T47D (cell line): Measurements from ENCODE around the gene PGAM1.

ENCODE experiments used
- DNase-seq, 2 experiments: peaks; one replicate each; pipeline versions ENCODE4 v3.0.0 to v3.0.0-alpha.2; 2011 to 2012; ENCODE audit warnings: low read depth in 1 of 2, low spot score in 1 of 2
- JUND ChIP-seq: IDR thresholded peaks from 2 replicates; pipeline ENCODE4 v1.6.1; 2012; ENCODE audit warnings: low read depth
- in situ Hi-C: cut with HindIII; loops from 2 replicates; pipeline ENCODE4 v1.10.0; 2016; ENCODE audit warnings: low sequenced_read_pairs, low pct_unique_long_range_greater_than_20kb

PGAM1 gene

DNA sequence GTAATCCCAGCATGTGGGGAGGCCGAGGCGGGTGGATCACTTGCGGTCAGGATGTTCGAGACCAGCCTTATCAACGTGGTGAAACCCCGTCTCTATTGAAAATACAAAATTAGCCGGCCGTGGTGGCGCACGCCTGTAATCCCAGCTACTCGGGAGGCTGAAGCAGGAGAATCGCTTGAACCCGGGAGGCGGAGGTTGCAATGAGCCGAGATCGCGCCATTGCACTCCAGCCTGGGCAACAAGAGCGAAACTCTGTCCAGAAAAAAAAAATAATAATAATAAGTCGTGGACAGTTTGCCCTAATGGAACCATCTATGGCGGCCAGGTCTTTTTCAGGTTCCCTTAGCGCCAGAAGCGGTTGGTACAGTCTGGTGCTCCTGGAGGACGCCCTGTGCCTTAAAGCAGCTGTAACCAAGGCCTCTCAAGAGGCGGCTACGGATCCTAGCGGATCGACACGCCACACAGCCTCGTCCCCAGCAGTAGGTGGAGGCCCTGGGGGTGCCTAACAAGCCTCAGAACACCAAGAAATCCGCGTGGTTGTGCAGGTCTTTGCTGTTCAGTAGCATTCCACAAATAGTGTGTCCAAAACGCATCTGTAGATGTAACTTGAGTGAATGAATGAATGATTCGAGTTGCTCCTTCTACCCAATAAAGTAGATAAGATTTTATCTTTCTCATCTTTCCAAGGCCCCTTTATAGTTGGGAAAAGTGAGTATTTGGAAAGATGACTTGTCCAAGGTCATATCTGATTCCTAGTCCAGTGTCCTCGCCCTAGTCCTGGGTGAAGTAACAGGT is 982 bp downstream of the PGAM1 start:
- no peak for TF ChIP-seq JUND
- DNase-seq: peak in 1 of 2 experiments; percentile 46
- in situ Hi-C loops: no loop called here

DNA sequence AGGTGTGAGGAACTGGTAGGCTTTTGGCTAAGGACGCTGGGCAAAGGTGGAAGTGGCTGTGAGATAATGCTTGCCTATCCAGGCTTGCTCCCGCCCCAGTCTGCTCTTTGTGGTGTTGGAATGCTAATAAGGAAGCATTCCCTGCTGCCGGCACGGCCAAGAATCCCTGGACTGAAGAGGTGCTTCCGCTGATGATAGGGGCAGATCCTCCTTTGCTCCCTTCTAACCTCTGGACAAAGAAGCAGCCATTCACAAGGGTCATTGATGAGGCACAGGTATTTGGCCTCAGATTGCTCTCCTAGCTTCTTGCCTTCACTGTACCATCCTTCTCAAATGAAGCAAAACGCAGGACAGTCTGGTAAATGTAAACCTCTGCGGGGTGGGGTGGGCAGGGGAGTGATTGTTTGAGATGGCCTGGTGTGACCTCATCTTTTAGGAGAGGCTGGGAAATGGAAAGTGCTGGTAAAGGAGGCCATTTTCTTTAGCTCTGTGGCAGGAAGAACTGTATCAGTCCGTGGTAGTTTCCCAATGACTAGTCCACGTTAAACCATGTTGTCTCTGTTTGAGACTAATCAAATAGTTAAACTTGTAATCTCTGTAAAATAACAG is 1.7 kb downstream of the PGAM1 start:
- TF ChIP-seq JUND: no peak
- in situ Hi-C loops: no loop called here
- DNase-seq: peak in 1 of 2 experiments; percentile 57

DNA sequence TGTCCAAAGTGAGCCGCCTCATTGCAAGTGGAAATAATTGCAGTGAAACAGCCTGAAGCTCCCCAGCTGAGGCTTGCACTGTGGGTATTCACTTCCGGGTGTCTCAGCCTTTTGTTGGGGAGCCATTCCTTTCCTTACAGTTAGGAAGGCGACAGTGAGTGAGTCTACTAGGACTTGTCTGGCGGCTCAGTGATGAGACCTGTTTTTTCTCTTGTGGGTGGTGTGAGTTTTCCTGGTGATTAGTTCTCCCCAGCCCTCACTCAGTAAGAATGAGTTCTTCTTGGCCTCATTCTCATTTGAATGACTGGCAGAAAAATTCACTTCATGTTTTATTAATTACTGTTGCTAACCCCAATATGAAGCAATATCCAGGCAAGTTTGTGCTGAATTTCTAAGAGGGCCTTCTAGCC is 2.6 kb downstream of the PGAM1 start:
- no peak for TF ChIP-seq JUND
- DNase-seq: no peak
- in situ Hi-C loops: no loop called here

DNA sequence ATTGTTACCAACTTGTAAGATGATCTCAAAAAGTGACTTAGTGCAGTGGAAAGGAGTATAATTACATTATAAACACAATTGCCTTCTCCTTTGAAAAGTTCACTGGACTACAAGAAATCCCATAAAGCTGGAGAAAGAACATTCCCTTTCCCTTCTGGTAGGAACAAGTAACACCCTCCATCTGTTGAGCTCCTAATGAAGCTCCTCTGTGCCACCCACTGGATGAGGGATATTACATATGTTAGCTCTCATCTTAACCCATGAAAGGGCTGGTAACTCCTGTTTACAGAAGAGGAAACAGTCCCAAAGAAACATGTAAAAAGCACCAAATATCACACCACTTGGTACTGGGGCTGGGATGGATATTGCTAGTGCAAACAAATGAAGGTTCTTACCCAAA is 8.1 kb downstream of the PGAM1 start:
- in situ Hi-C loops: no loop called here
- peak in 1 of 2 experiments; percentile 59 for DNase-seq

DNA sequence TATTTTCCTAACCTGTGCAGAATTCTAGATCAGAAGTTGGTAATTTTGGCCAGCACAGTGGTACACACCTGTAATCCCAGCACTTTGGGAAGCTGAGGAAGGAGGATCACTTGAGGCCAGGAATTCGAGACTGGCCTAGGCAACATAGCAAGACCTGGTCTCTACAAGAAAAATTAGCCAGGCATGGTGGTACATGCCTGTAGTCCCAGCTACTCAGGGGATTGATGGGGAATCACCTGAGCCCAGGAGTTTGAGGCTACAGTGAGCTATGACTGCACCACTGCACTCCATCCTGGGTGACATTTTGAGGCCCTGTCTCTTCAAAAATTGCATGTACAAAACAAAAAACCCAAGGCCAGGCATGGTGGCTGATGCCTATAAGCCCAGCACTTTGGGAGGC is 8.6 kb downstream of the PGAM1 start:
- DNase-seq: no peak
- no peak for TF ChIP-seq JUND
- in situ Hi-C loops: no loop called here

More for the DNA sequence above, 8.1 kb downstream of the PGAM1 start:
- TF ChIP-seq JUND: no peak

DNA sequence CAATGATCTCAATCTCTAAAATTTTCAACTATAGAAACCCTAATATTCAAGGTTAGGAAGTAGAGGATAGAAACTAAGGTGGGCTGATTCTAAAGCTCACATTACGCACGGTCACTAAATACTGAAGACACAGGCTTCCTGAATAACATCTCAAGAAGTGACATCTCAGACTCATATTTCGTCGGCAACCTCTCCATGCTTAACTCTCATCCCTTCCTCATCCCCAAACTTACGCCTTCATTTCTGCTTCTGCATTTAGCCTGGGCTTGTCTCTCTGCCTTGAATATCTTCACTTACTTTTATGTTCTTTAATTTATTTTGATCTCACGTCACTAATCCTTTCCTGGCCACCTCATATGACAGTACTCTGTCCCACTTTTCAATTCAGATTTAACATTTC is 9.2 kb downstream of the PGAM1 start:
- DNase-seq: no peak
- in situ Hi-C loops: no loop called here
- no peak for TF ChIP-seq JUND

DNA sequence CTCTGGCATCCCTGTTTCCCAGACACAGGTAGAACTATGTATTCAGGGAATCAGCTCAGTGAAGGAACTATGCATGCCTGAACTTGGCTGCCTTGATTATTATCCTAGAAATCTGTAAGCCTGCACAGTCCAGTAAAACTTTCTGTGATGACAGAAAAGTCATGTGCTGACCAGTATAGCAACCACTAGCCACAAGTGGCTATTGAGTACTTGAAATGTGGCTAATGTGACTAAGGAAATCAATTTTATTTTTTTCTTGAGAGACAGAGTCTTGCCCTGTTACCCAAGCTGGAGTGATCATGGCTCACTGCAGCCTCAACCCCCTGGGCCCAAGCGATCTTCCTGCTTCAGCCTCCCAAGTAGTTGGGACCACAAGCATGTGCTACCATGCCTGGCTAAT is 16.3 kb downstream of the PGAM1 start:
- in situ Hi-C loops: no loop called here
- DNase-seq: no peak
- TF ChIP-seq JUND: no peak

DNA sequence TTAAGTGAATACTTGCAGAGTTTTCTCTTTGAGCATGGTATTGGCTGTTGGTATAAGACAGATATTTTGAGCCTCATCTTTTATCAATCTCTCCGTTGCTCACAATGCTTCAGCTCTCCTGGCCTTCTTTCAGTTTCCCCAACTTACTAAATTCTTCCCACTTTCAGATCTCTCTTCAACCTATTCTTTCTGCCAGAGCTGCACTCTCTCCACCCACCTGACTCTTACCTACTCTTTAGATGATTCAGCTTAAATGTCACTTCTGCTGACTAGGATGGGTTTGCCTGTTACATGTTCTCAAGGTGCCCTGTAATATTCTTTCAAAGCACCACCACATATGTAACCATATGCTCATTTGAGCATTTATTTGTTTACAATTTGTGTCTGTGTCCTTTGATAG is 18.2 kb downstream of the PGAM1 start:
- no peak for TF ChIP-seq JUND
- DNase-seq: no peak
- in situ Hi-C loops: no loop called here

DNA sequence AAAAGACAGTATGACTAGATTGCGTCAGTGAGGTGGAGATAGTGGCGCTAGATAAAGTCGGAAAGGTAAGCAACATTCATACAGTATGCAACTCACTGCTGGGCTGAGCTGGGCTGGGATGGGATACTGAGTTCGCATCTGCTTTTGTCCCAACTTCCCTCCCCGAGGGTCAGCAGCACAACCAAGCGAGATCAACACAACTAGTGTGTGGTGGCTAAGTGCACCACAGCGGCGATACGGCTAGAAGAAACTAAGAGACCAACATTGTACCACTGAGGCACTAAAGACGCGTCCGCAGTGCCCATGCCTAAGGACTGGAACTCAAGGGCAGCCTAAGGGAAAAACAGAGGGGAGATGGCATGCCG is 19.3 kb downstream of the PGAM1 start:
- no peak for DNase-seq
- no peak for TF ChIP-seq JUND
- in situ Hi-C loops: no loop called here

DNA sequence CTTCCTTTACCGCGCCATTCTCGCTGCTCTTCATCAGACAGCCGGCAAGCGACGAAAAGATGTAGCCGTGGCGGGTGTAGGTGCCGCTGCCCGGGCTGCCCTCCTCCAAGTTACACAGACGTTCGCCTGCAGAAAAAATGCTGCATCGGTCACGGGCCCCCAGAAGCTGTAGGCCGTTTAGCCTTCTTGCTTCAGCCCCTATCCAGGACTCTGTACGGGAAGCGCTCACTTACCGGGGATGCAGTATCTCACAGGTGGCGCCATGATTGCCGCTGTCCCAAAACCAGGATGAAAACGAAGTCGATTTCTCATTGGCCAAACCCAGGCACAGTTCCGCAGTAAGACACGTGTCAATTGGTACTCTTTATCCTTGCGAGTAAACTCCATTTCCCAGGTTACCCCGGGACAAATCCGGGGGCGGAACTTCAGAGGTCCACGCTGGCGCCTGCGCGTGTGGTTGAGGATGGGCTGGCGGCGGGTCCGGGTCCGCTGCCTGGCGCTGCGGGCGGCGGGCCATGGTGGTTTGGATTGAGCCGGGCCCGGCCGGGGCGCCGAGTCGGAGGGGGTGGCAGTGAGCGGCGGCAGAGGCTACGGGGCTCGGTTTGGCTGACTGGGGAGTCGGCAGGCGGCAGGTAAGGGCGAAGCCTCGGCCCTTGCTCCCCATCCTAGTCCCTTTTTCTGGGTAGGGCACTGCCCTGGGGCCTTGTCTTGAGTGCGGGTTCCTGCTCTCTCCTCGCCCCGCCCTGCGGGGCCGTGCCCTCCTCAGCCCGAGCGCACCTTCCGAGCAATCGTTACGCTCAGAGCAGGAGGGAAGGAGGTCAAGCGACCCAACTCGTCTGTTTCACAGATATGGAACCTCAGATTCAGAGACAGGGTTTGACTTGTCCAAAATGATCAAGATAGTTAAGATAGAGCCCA is 20.0 kb downstream of the PGAM1 start, which contains the start of the genes EXOSC1 and ZDHHC16:
Gene EXOSC1 (minus strand): TSS at position 285 of the 918 bp plus-strand sequence. CDS start 21 bp downstream, at position 264.
Gene ZDHHC16 (plus strand): TSS at position 454 of the 918 bp plus-strand sequence. CDS start 5,501 bp downstream, outside the sequence.
- TF ChIP-seq JUND: no peak
- in situ Hi-C loops: no loop called here
- DNase-seq: peak; percentile 98 to 99

DNA sequence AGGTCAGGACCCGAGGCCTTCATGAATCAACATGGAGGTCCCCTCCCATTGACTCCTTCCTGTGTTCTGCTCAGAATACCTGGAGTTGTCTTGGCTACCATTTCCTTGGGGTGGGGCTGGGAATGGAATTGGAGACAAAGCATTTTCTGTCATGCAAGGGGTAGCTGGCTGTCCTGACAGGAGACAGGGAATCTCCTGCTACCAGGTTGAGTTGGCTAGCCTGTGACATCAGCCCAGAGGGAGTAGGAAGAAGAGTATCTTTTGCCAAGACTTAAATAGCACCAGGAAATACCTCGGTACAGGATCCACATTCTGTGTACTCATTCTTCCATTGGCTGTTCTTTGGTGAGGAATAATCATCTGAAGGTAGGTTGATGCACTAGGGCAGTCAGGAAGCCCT is 24.8 kb downstream of the PGAM1 start:
- in situ Hi-C loops: no loop called here
- no peak for TF ChIP-seq JUND
- DNase-seq: peak in 1 of 2 experiments; percentile 32

DNA sequence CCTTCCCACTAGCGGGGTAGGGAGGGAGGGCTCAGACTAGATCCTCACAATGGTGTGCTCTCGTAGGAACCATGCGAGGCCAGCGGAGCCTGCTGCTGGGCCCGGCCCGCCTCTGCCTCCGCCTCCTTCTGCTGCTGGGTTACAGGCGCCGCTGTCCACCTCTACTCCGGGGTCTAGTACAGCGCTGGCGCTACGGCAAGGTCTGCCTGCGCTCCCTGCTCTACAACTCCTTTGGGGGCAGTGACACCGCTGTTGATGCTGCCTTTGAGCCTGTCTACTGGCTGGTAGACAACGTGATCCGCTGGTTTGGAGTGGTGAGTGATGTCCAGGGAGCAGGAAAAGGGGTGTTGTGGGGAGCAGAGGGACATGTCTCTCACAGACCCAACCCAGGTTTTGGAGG is 25.6 kb downstream of the PGAM1 start:
- no peak for TF ChIP-seq JUND
- in situ Hi-C loops: no loop called here

More for the DNA sequence above, 25.6 kb downstream of the PGAM1 start:
- no peak for DNase-seq
